ENCODE data around the gene ZNF438.

GRCh38 chr10:30816159-30816819 lies 215.4 kb downstream of the ZNF438 start:
- TF ChIP-seq POLR2AphosphoS5 (IDR thresholded peaks at IDR 0.05; ENCODE audit: low read depth): no peak
- TF ChIP-seq CTCF (IDR thresholded peaks at IDR 0.05; ENCODE audit: insufficient read depth, low read length): no peak
- TF ChIP-seq SPI1 (IDR thresholded peaks at IDR 0.05; ENCODE audit: borderline replicate concordance, low read depth): no peak
- no peak for TF ChIP-seq REST (IDR thresholded peaks at IDR 0.05; ENCODE audit: insufficient replicate concordance, low read depth)
- no peak for TF ChIP-seq GABPA (IDR thresholded peaks at IDR 0.05; ENCODE audit: low read depth)
